GM08714 (cell line): ENCODE measurements around the gene PLEKHM1.
A peak's percentile ranks its signal among the peaks of the same experiment; 100 is the strongest.

ENCODE experiments used
- H3K4me3 ChIP-seq: fragments of 200-500 bp; sonication (Bioruptor generic); 2 replicates; pipeline ENCODE4 v1.5.1; 2014; ENCODE audit warnings: mild to moderate bottlenecking, low read length, inconsistent platforms
- ZNF274 ChIP-seq: IDR thresholded peaks from 2 replicates; pipeline ENCODE4 v1.6.1; 2012; ENCODE audit warnings: mild to moderate bottlenecking, low read depth, low read length

The PLEKHM1 gene

GRCh38 chr17:45430738-45431530 is 59.6 kb downstream of the PLEKHM1 start:
- no peak for TF ChIP-seq ZNF274
- H3K4me3 ChIP-seq, result peak overlapping the region; percentile 84; the same call in 1 of the 2 replicates

- TF ChIP-seq ZNF274, result no peak
- H3K4me3 ChIP-seq, result peak overlapping the region; percentile 16; the same call in 1 of the 2 replicates
Observed at GRCh38 chr17:45430006-45430737, 60.3 kb downstream of the PLEKHM1 start.

GRCh38 chr17:45429339-45430005 is 61.0 kb downstream of the PLEKHM1 start:
- no peak for TF ChIP-seq ZNF274
- H3K4me3 ChIP-seq, result peak overlapping the region; percentile 19; the same call in 1 of the 2 replicates

- H3K4me3 ChIP-seq, result peak overlapping the region; percentile 19; the same call in 1 of the 2 replicates
- TF ChIP-seq ZNF274, result no peak
Observed at GRCh38 chr17:45428931-45429338, 61.6 kb downstream of the PLEKHM1 start.

GRCh38 chr17:45428050-45428617 is 62.4 kb downstream of the PLEKHM1 start:
- peak overlapping the region; percentile 19; the same call in 1 of the 2 replicates for H3K4me3 ChIP-seq
- TF ChIP-seq ZNF274, result no peak

- TF ChIP-seq ZNF274, result no peak
- no peak overlapping the region for H3K4me3 ChIP-seq
Observed at GRCh38 chr17:45427181-45427835, 63.2 kb downstream of the PLEKHM1 start.

GRCh38 chr17:45426561-45426960 is 64.0 kb downstream of the PLEKHM1 start:
- no peak overlapping the region for H3K4me3 ChIP-seq
- no peak for TF ChIP-seq ZNF274

- no peak overlapping the region for H3K4me3 ChIP-seq
- TF ChIP-seq ZNF274, result no peak
Observed at GRCh38 chr17:45425984-45426413, 64.5 kb downstream of the PLEKHM1 start.

GRCh38 chr17:45425125-45425983 is 65.2 kb downstream of the PLEKHM1 start:
- no peak overlapping the region for H3K4me3 ChIP-seq

GRCh38 chr17:45424769-45425124 is 65.8 kb downstream of the PLEKHM1 start:
- H3K4me3 ChIP-seq, result no peak overlapping the region

More at GRCh38 chr17:45425125-45425983, 65.2 kb downstream of the PLEKHM1 start:
- no peak for TF ChIP-seq ZNF274

GRCh38 chr17:45423975-45424335 is 66.6 kb downstream of the PLEKHM1 start:
- TF ChIP-seq ZNF274, result no peak
- no peak overlapping the region for H3K4me3 ChIP-seq

More at GRCh38 chr17:45424769-45425124, 65.8 kb downstream of the PLEKHM1 start:
- TF ChIP-seq ZNF274, result no peak

- TF ChIP-seq ZNF274, result no peak
Observed at GRCh38 chr17:45423304-45423974, 67.1 kb downstream of the PLEKHM1 start.

More at GRCh38 chr17:45423304-45423974, 67.1 kb downstream of the PLEKHM1 start:
- H3K4me3 ChIP-seq, result no peak overlapping the region
